ENCODE data around the gene HNF4A. TPM values are rescaled to one million over a fixed set of nuclear protein-coding genes. Genes with fewer than 3 reads are reported as not detected.

The HNF4A gene
- total RNA-seq, 2 experiments from 2014 or later, result not detected

DNA sequence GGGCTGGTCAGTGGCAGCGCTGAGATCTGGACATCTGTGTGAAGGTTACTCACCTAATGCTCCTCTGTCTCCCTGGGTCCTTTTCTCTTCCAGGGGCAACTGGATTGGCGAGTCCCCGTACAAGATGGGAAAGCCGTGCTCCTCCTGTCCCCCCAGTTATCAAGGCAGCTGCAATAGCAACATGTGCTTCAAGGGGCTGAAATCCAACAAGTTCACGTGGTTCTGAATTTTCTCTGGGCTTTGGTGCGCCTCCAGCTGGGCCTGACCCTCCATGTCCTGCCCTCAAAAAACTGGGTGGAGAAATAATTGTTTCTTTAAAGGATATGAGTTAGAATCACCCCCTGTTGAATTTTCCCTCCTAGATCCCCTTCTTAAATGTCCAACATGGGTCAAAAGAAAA, 4.9 kb upstream of the HNF4A start:
- intact Hi-C loops (cut with micrococcal nuclease), result no loop called here
- ChIA-PET CTCF (no interaction called here), POLR2A (interaction anchor here (0.6 kb wide), 1 partner anchor 14 kb away, joined by 4 read pairs; the partner anchor contains the start of gene R3HDML)
- Mint-ChIP-seq H3K27me3 (peaks cover 8% of the 10 kb centered on the region), H3K4me1 (ENCODE audit: low read depth) (no peaks in the 10 kb centered on the region), H3K9me3 (no peaks in the 10 kb centered on the region), H3K36me3 (no peaks in the 10 kb centered on the region), H3K4me3 (no peak overlapping the region), H3K27ac (no peak overlapping the region)
- no peak for DNase-seq

DNA sequence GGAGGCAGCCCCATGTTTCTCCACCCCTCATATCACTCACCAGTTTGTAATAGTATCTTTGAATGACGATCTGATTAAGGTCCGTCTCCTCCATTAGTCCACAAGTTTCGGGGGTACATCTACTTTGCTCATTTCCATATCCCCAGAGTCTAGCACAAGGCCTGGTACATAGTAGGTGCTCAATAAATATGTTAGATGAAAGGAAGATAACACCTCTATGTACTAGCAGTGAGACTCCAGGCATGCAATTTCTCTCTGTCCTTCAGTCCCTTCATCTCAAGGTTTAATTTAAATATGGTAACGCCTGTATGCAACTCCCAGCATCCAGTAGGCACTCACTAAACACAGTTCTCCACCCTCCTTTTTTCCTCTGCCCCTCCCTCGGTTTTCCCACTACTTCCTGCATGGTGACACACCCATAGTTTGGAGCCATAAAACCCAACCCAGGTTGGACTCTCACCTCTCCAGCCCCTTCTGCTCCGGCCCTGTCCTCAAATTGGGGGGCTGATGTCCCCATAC, 461 bp upstream of the HNF4A start:
- Mint-ChIP-seq H3K27me3 (peaks cover 8% of the 10 kb centered on the region), H3K9me3 (no peaks in the 10 kb centered on the region), H3K36me3 (no peaks in the 10 kb centered on the region), H3K4me3 (no peak overlapping the region), H3K4me1 (ENCODE audit: low read depth) (no peaks in the 10 kb centered on the region), H3K27ac (no peak overlapping the region)
- POLR2A ChIA-PET, result no interaction called here
- no peak for DNase-seq
- intact Hi-C loops (cut with micrococcal nuclease), result no loop called here
- CTCF ChIA-PET, result interaction anchor here (0.6 kb wide), 1 partner anchor 16 kb away, joined by 3 read pairs; no protein-coding TSS in a partner anchor

DNA sequence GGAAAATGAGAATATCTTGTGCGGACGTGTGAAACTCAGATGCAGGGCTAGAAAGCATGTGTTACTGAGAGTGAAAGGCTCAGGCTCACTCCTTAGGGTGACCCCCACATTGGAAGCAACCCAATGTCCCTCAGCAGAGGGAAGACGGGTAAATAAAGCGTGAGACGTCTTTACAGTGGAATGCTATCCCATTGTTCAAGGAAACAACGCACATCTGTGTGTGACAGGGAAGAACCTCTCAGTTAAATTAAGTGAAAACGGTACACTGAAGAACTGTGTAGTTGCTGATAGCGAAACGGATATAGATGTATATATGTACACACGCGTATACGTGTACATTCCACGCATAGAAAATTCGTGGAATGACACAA, 839 bp downstream of the HNF4A start:
- no peak overlapping the region for H3K4me3 Mint-ChIP-seq
- no peaks in the 10 kb centered on the region for H3K36me3 Mint-ChIP-seq
- H3K27ac Mint-ChIP-seq, result no peak overlapping the region
- H3K9me3 Mint-ChIP-seq, result no peaks in the 10 kb centered on the region
- no peak for DNase-seq
- intact Hi-C loops (cut with micrococcal nuclease), result no loop called here
- POLR2A ChIA-PET, result no interaction called here
- CTCF ChIA-PET, result no interaction called here
- H3K27me3 Mint-ChIP-seq, result peaks cover 8% of the 10 kb centered on the region
- no peaks in the 10 kb centered on the region for H3K4me1 Mint-ChIP-seq (ENCODE audit: low read depth)

DNA sequence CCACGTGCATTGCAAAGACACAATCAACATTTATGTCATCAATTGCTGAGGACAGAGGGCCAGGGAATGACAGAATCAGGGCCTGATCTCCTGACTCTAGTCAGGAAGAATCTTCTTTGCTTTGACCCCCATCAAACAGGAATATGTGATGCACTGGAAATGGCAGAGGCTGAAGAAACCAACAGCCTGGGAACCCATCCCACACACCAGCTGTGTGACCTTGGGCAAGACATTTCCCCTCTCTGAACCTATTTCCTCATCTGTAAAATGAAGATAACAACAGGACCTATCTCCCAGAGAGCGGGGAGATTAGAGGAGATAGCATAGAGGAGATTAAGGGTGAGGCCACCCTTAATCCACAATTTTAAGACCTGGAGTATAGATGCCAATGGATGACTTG, 1.5 kb downstream of the HNF4A start:
- no peak overlapping the region for H3K27ac Mint-ChIP-seq
- intact Hi-C loops (cut with micrococcal nuclease), result no loop called here
- no peaks in the 10 kb centered on the region for H3K4me1 Mint-ChIP-seq (ENCODE audit: low read depth)
- ChIA-PET POLR2A (no interaction called here), CTCF (interaction anchor here (0.9 kb wide), 1 partner anchor 28 kb away, joined by 3 read pairs; no protein-coding TSS in a partner anchor)
- H3K36me3 Mint-ChIP-seq, result no peaks in the 10 kb centered on the region
- H3K9me3 Mint-ChIP-seq, result no peaks in the 10 kb centered on the region
- peaks cover 8% of the 10 kb centered on the region for H3K27me3 Mint-ChIP-seq
- no peak overlapping the region for H3K4me3 Mint-ChIP-seq
- DNase-seq, result no peak

DNA sequence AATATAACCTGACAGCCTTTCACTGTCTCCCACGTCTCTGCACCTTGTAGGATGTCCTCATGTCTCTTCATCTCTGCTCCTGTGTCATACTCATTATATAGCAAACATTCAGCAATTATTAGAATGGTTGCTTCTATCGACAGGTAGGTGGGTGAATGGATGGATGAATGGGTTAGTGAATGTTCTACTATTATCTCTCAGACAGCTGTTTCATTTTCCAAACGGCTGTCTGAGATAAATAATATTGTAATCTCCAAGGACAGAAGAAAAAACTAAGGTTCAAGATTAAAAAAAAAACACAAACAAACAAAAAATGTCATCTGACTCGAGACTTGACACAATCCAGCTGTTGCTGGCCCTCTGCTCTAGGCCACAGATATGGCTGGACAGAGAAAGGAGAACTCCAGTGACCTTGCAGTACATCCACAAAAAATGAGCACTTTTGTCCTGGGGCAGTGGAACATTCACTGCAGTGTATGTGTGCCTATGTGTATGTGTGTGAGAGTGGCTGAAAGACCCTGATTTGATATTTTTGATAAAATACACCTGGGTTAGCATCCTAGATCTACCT, 2.1 kb downstream of the HNF4A start:
- no peak overlapping the region for H3K4me3 Mint-ChIP-seq
- intact Hi-C loops (cut with micrococcal nuclease), result no loop called here
- H3K4me1 Mint-ChIP-seq (ENCODE audit: low read depth), result no peaks in the 10 kb centered on the region
- ChIA-PET CTCF (interaction anchor here (0.9 kb wide), 1 partner anchor 27 kb away, joined by 3 read pairs; no protein-coding TSS in a partner anchor), POLR2A (no interaction called here)
- no peaks in the 10 kb centered on the region for H3K9me3 Mint-ChIP-seq
- H3K27me3 Mint-ChIP-seq, result peaks cover 6% of the 10 kb centered on the region
- no peak for DNase-seq
- H3K27ac Mint-ChIP-seq, result no peak overlapping the region
- H3K36me3 Mint-ChIP-seq, result no peaks in the 10 kb centered on the region

- Mint-ChIP-seq H3K4me3 (no peak overlapping the region), H3K4me1 (ENCODE audit: low read depth) (no peaks in the 10 kb centered on the region), H3K27me3 (peaks cover 6% of the 10 kb centered on the region), H3K27ac (no peak overlapping the region), H3K9me3 (no peaks in the 10 kb centered on the region), H3K36me3 (no peaks in the 10 kb centered on the region)
- ChIA-PET CTCF (no interaction called here), POLR2A (no interaction called here)
- intact Hi-C loops (cut with micrococcal nuclease), result no loop called here
- no peak for DNase-seq
Observed at GRCh38 chr20:44358776-44359175, 3.3 kb downstream of the HNF4A start.

DNA sequence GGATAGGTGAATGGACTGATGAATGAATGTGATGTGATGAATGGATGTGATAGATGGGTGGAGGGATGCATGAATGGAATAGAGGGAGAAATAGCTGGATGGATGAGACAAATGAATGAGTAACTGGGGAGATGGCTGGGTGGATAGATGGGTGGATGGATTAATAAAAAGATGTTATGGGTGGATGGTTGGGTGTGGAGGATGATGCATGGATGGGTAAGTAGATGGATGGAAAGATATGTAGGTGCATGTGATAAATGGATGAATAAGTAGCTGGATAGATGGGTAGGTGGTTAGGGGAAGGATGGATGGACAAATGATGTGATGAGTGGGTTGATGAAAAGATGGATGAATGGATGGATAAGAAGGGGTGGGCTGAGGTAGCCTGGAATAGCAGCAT, 4.7 kb downstream of the HNF4A start:
- Mint-ChIP-seq H3K4me3 (no peak overlapping the region), H3K27me3 (peaks cover 2% of the 10 kb centered on the region), H3K9me3 (no peaks in the 10 kb centered on the region), H3K36me3 (no peaks in the 10 kb centered on the region), H3K27ac (no peak overlapping the region), H3K4me1 (ENCODE audit: low read depth) (no peaks in the 10 kb centered on the region)
- POLR2A ChIA-PET, result no interaction called here
- intact Hi-C loops (cut with micrococcal nuclease), result no loop called here
- CTCF ChIA-PET, result interaction anchor here (1.0 kb wide), 1 partner anchor 170 kb away, joined by 3 read pairs; no protein-coding TSS in a partner anchor
- DNase-seq, result no peak

- Mint-ChIP-seq H3K27ac (no peak overlapping the region), H3K36me3 (no peaks in the 10 kb centered on the region), H3K9me3 (no peaks in the 10 kb centered on the region), H3K4me3 (no peak overlapping the region), H3K4me1 (ENCODE audit: low read depth) (no peaks in the 10 kb centered on the region), H3K27me3 (peaks cover 2% of the 10 kb centered on the region)
- intact Hi-C loops (cut with micrococcal nuclease), result no loop called here
- no peak for DNase-seq
- CTCF ChIA-PET, result interaction anchor here (1.0 kb wide), 1 partner anchor 171 kb away, joined by 3 read pairs; no protein-coding TSS in a partner anchor
- POLR2A ChIA-PET, result no interaction called here
Observed at GRCh38 chr20:44361021-44361420, 5.5 kb downstream of the HNF4A start.

GRCh38 chr20:44362466-44362940, 7.0 kb downstream of the HNF4A start:
- Mint-ChIP-seq H3K9me3 (no peaks in the 10 kb centered on the region), H3K27ac (no peak overlapping the region), H3K27me3 (peaks cover 2% of the 10 kb centered on the region), H3K4me1 (ENCODE audit: low read depth) (no peaks in the 10 kb centered on the region), H3K36me3 (no peaks in the 10 kb centered on the region), H3K4me3 (no peak overlapping the region)
- ChIA-PET CTCF (interaction anchor here (0.9 kb wide), 1 partner anchor 246 kb away, joined by 3 read pairs; no protein-coding TSS in a partner anchor), POLR2A (no interaction called here)
- intact Hi-C loops (cut with micrococcal nuclease), result no loop called here
- no peak for DNase-seq

- POLR2A ChIA-PET, result no interaction called here
- Mint-ChIP-seq H3K4me1 (ENCODE audit: low read depth) (no peaks in the 10 kb centered on the region), H3K9me3 (no peaks in the 10 kb centered on the region), H3K36me3 (no peaks in the 10 kb centered on the region), H3K27ac (no peak overlapping the region), H3K4me3 (no peak overlapping the region), H3K27me3 (no peaks in the 10 kb centered on the region)
- CTCF ChIA-PET, result interaction anchor here (1.0 to 1.2 kb wide), 2 partner anchors 20 to 245 kb away, joined by 3 to 4 read pairs; no protein-coding TSS in a partner anchor
- DNase-seq, result no peak
- intact Hi-C loops (cut with micrococcal nuclease), result no loop called here
Observed at GRCh38 chr20:44364068-44364467, 8.6 kb downstream of the HNF4A start.

GRCh38 chr20:44364780-44365179, 9.3 kb downstream of the HNF4A start:
- H3K27me3 Mint-ChIP-seq, result no peaks in the 10 kb centered on the region
- no peaks in the 10 kb centered on the region for H3K4me1 Mint-ChIP-seq (ENCODE audit: low read depth)
- H3K9me3 Mint-ChIP-seq, result no peaks in the 10 kb centered on the region
- no peak overlapping the region for H3K4me3 Mint-ChIP-seq
- intact Hi-C loops (cut with micrococcal nuclease), result no loop called here
- POLR2A ChIA-PET, result interaction anchor here (1.2 kb wide), 1 partner anchor 9 kb away, joined by 3 read pairs; no protein-coding TSS in a partner anchor
- CTCF ChIA-PET, result interaction anchor here (1.2 to 1.4 kb wide), 2 partner anchors 19 to 20 kb away, joined by 3 to 4 read pairs; no protein-coding TSS in a partner anchor
- no peaks in the 10 kb centered on the region for H3K36me3 Mint-ChIP-seq
- no peak for DNase-seq
- H3K27ac Mint-ChIP-seq, result no peak overlapping the region

DNA sequence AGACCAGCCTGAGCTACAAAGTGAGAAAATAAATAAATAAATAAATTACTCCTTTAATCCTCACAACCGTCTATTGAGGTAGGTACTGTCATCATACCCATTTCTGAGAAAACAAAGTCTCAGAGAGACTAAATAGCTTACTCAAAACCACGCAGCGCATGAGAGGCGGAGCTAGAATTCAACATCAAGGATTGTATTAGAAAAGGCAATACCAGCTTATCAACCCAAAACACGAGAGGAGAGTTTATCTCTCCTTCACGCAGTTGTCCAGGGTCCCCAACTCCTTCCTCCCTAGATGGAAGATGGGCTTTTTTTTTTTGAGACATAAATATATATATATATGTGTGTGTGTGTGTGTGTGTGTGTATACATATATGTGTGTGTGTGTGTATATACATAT, 12.2 kb downstream of the HNF4A start:
- no peak overlapping the region for H3K27ac Mint-ChIP-seq
- H3K36me3 Mint-ChIP-seq, result no peaks in the 10 kb centered on the region
- DNase-seq, result no peak
- no peaks in the 10 kb centered on the region for H3K27me3 Mint-ChIP-seq
- POLR2A ChIA-PET, result no interaction called here
- CTCF ChIA-PET, result interaction anchor here (1.1 to 1.3 kb wide), 2 partner anchors 17 to 151 kb away, joined by 5 to 6 read pairs; no protein-coding TSS in a partner anchor
- no peak overlapping the region for H3K4me3 Mint-ChIP-seq
- H3K4me1 Mint-ChIP-seq (ENCODE audit: low read depth), result no peaks in the 10 kb centered on the region
- intact Hi-C loops (cut with micrococcal nuclease), result no loop called here
- H3K9me3 Mint-ChIP-seq, result no peaks in the 10 kb centered on the region

All from activated CD4-positive, alpha-beta memory T cell treated with anti-CD3 and anti-CD28 coated beads for 36 hours (primary cell).